ENCODE measurements around the gene SIRT3. TPM values are rescaled to one million over a fixed set of nuclear protein-coding genes. Genes with fewer than 3 reads are reported as not detected.

Gene SIRT3
- polyA plus RNA-seq, 3 donors: 4.3 to 23.7 (median 4.3) TPM

DNA sequence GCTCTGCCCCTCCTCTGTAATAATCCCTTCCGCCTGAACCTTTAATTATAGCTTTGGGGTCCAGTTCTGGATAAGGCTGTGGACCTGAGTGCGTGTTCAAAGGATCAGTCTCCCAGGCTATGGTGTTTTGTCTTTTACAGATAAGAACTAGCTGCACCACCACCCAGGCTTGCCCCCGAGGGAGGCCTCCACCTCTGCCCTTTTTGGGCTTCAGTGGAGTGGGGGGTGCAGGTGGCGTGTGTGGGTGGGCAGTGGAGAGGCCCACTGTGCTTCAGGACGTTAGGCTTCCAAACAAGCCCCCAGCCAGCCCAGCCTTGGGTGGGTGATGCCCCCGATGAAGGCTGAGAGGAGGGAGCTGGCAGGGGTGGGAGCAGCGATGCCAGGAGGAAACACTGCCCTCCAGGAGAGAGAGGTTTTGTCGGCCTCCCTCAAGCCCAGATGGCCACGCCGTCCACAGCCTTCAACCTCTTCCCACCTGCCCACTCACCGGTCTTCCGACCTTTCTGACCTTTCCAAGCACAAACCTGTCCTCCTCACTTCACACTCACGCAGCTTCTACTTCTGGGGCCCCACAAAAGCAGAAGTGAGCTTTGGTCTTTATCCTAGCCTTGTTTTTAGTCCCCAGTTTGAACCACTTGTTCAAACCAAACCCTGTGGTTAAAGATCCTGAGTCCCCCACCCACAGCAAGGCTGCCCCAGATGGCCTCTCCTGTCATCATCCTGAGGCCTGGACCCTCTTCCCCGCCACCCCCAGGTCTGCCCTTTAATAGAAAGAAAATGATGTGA, 21.0 kb upstream of the SIRT3 start:
- peaks cover 7% of the 10 kb centered on the region for H3K4me1 Mint-ChIP-seq
- Histone ChIP-seq H3K27me3 (ENCODE audit: control insufficient read depth in 2 of 2, insufficient read depth in 2 of 2, low read length in 2 of 2) (no peaks in the 10 kb centered on the region), H3K4me2 (replicated peaks; ENCODE audit: extremely low read depth, low read length, poor library complexity, severe bottlenecking) (no peak overlapping the region), H3K9ac (ENCODE audit: insufficient read depth, low read length, poor library complexity, severe bottlenecking) (no peak overlapping the region), H3K79me2 (ENCODE audit: insufficient read depth, low read length) (no peaks in the 10 kb centered on the region), H3K4me3 (replicated peaks in 1 of 3; ENCODE audit: low read depth in 2 of 3, low read length in 3 of 3) (no peak overlapping the region), H3K36me3 (replicated peaks in 1 of 2; ENCODE audit: control insufficient read depth in 1 of 2, insufficient read depth in 2 of 2, low read length in 2 of 2) (peaks cover 16 to 18% of the 10 kb centered on the region in 2 donors), H2AFZ (ENCODE audit: insufficient read depth, low read depth, low read length, poor library complexity, severe bottlenecking) (no peak overlapping the region), H4K20me1 (ENCODE audit: insufficient read depth, low read length) (no peaks in the 10 kb centered on the region), H3K9me3 (replicated peaks in 1 of 2; ENCODE audit: control insufficient read depth in 1 of 2, insufficient read depth in 1 of 2, low read length in 2 of 2) (no peaks in the 10 kb centered on the region), H3K4me1 (ENCODE audit: control insufficient read depth in 1 of 2, insufficient read depth in 2 of 2, low read length in 2 of 2) (no peaks in the 10 kb centered on the region), H3K27ac (ENCODE audit: low read depth in 1 of 2, low read length in 2 of 2) (no peak overlapping the region)
- DNase-seq: no peak
- no peak overlapping the region for H3K4me3 Mint-ChIP-seq
- no peak overlapping the region for H3K27ac Mint-ChIP-seq
- peaks cover 19% of the 10 kb centered on the region in 2 donors for H3K36me3 Mint-ChIP-seq
- whole genome bisulfite sequencing (ENCODE audit: insufficient coverage): 58% methylated on average over 8 of the region's 14 CpGs
- peaks cover 0 to 6% (median 4%) of the 10 kb centered on the region in 3 donors for H3K27me3 Mint-ChIP-seq (ENCODE audit: low read depth in 3 of 3)
- intact Hi-C loops (cut with micrococcal nuclease): no loop called here
- peaks cover 0 to 3% (median 0%) of the 10 kb centered on the region in 7 donors for H3K9me3 Mint-ChIP-seq
- TF ChIP-seq, protein P1, sequence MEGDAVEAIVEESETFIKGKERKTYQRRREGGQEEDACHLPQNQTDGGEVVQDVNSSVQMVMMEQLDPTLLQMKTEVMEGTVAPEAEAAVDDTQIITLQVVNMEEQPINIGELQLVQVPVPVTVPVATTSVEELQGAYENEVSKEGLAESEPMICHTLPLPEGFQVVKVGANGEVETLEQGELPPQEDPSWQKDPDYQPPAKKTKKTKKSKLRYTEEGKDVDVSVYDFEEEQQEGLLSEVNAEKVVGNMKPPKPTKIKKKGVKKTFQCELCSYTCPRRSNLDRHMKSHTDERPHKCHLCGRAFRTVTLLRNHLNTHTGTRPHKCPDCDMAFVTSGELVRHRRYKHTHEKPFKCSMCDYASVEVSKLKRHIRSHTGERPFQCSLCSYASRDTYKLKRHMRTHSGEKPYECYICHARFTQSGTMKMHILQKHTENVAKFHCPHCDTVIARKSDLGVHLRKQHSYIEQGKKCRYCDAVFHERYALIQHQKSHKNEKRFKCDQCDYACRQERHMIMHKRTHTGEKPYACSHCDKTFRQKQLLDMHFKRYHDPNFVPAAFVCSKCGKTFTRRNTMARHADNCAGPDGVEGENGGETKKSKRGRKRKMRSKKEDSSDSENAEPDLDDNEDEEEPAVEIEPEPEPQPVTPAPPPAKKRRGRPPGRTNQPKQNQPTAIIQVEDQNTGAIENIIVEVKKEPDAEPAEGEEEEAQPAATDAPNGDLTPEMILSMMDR (IDR thresholded peaks at IDR 0.05): no peak

DNA sequence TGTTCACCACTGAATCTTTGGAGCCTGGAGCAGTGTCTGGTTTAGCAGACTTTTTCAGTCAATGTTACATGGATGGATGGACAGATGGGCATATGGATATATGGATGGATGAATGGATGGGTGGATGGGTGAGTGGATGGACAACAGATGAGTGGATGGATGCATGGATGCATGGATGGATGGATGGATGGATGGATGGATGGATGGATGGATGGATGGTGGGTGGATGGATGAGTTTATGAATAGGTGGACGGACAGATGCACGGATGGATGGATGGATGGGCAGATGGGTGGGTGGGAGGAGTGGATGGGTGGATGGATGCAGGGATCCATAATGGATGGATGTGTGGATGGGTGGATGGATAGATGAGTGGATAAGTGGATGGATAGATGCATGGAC, 19.7 kb upstream of the SIRT3 start:
- H3K27ac Mint-ChIP-seq: no peak overlapping the region
- intact Hi-C loops (cut with micrococcal nuclease): no loop called here
- Histone ChIP-seq H3K9me3 (replicated peaks in 1 of 2; ENCODE audit: control insufficient read depth in 1 of 2, insufficient read depth in 1 of 2, low read length in 2 of 2) (no peaks in the 10 kb centered on the region), H3K27ac (ENCODE audit: low read depth in 1 of 2, low read length in 2 of 2) (no peak overlapping the region), H3K4me3 (replicated peaks in 1 of 3; ENCODE audit: low read depth in 2 of 3, low read length in 3 of 3) (no peak overlapping the region), H3K4me2 (replicated peaks; ENCODE audit: extremely low read depth, low read length, poor library complexity, severe bottlenecking) (no peak overlapping the region), H4K20me1 (ENCODE audit: insufficient read depth, low read length) (no peaks in the 10 kb centered on the region), H3K79me2 (ENCODE audit: insufficient read depth, low read length) (no peaks in the 10 kb centered on the region), H3K4me1 (ENCODE audit: control insufficient read depth in 1 of 2, insufficient read depth in 2 of 2, low read length in 2 of 2) (no peaks in the 10 kb centered on the region), H3K9ac (ENCODE audit: insufficient read depth, low read length, poor library complexity, severe bottlenecking) (no peak overlapping the region), H3K36me3 (replicated peaks in 1 of 2; ENCODE audit: control insufficient read depth in 1 of 2, insufficient read depth in 2 of 2, low read length in 2 of 2) (peaks cover 30 to 31% of the 10 kb centered on the region in 2 donors), H2AFZ (ENCODE audit: insufficient read depth, low read depth, low read length, poor library complexity, severe bottlenecking) (no peak overlapping the region), H3K27me3 (ENCODE audit: control insufficient read depth in 2 of 2, insufficient read depth in 2 of 2, low read length in 2 of 2) (no peaks in the 10 kb centered on the region)
- no peaks in the 10 kb centered on the region for H3K9me3 Mint-ChIP-seq
- peaks cover 30 to 31% of the 10 kb centered on the region in 2 donors for H3K36me3 Mint-ChIP-seq
- 90% methylated on average over 2 of the region's 2 CpGs for WGBS (ENCODE audit: insufficient coverage)
- peaks cover 7% of the 10 kb centered on the region for H3K4me1 Mint-ChIP-seq
- TF ChIP-seq, protein P1 (IDR thresholded peaks at IDR 0.05): no peak
- peaks cover 0 to 5% (median 4%) of the 10 kb centered on the region in 3 donors for H3K27me3 Mint-ChIP-seq (ENCODE audit: low read depth in 3 of 3)
- no peak overlapping the region for H3K4me3 Mint-ChIP-seq
- DNase-seq: no peak
